HepG2 (cell line): ENCODE measurements around the gene SEMA5B. TPM values are rescaled to one million over a fixed set of nuclear protein-coding genes. Genes with fewer than 3 reads are reported as not detected.

Source experiments
- ATAC-seq: fragments of 200-7000 bp; cut with Tn5 transposase; 3 replicates; pipeline ENCODE4 v1.9.1; 2020; ENCODE audit warnings: mild to moderate bottlenecking, moderate library complexity
- BruUV-seq: library from RNA; stranded (reverse); fragments of 400-500 nt; replicated peaks from 2 replicates; lab custom pipeline; 2021; lab: Mats Ljungman, UMichigan
- CTCF ChIA-PET: fragments of 300-600 bp; formaldehyde crosslinking; extraction: SDS; loops from one replicate; lab custom pipeline; 2021; ENCODE audit warnings: low total read pairs, inconsistent platforms, low intra/inter-chr PET ratio; lab: Yijun Ruan, JAX
- POLR2A ChIA-PET: fragments of 350-600 bp; sonication (Branson Sonifier 250); formaldehyde crosslinking; loops from one replicate; lab custom pipeline; 2020; ENCODE audit warnings: antibody characterized with exemption, inconsistent platforms; lab: Yijun Ruan, JAX
- DNase-seq: peaks from one replicate; pipeline ENCODE4 v3.0.0-alpha.2; 2015; ENCODE audit warnings: low spot score
- FAIRE-seq: peaks from 3 replicates; lab custom pipeline; 2011; peaks lifted over from hg19 to GRCh38; lab: Jason Lieb, UNC
- H2AFZ ChIP-seq: one replicate; pipeline ENCODE4 v1.6.1; 2011; ENCODE audit warnings: low read length, inconsistent platforms
- H3K27ac ChIP-seq: fragments of 300-600 bp; 3 replicates; pipeline ENCODE4 v1.8.0; 2011; ENCODE audit warnings: mixed run types, mild to moderate bottlenecking, mixed read lengths, low read length, inconsistent platforms; ENCODE audit not compliant: insufficient read depth; ENCODE audit errors: extremely low read length
- H3K27me3 ChIP-seq, 2 experiments: fragments of 200-600 bp in 1 of 2; 2 replicates in 1 of 2; 3 replicates in 1 of 2; pipeline versions ENCODE4 v1.6.0 to v1.8.0; 2011; ENCODE audit warnings: low read length in 2 of 2, mild to moderate bottlenecking in 2 of 2, moderate library complexity in 2 of 2, inconsistent platforms in 1 of 2; ENCODE audit not compliant: insufficient read depth in 2 of 2, control insufficient read depth in 1 of 2
- H3K36me3 ChIP-seq, 2 experiments: fragments of 200-600 bp in 1 of 2; replicated peaks in 1 of 2; 2 replicates in 1 of 2; 3 replicates in 1 of 2; pipeline versions ENCODE4 v1.5.1 to v1.8.0; 2011; ENCODE audit warnings: low read length in 2 of 2, inconsistent platforms in 1 of 2; ENCODE audit not compliant: insufficient read depth in 2 of 2, control insufficient read depth in 1 of 2
- H3K4me1 ChIP-seq: 2 replicates; pipeline ENCODE4 v1.5.1; 2012; ENCODE audit warnings: low read length, inconsistent platforms; ENCODE audit not compliant: insufficient read depth
- H3K4me2 ChIP-seq: 2 replicates; pipeline ENCODE4 v1.6.0; 2011; ENCODE audit warnings: low read depth, low read length, inconsistent platforms
- H3K4me3 ChIP-seq, 3 experiments: fragments of 200-600 bp in 1 of 3; sonication (generic), shearing (Covaris generic) in 1 of 3; replicated peaks in 1 of 3; 2 replicates each; pipeline ENCODE4 v1.5.1; 2011 to 2016; ENCODE audit warnings: low read length in 3 of 3, inconsistent platforms in 2 of 3, low read depth in 2 of 3, mild to moderate bottlenecking in 2 of 3, control low read depth in 1 of 3, mixed read lengths in 1 of 3; ENCODE audit not compliant: insufficient read depth in 1 of 3
- H3K79me2 ChIP-seq: one replicate; pipeline ENCODE4 v1.6.1; 2011; ENCODE audit warnings: low read length, inconsistent platforms; ENCODE audit not compliant: insufficient read depth
- H3K9ac ChIP-seq: 2 replicates; pipeline ENCODE4 v1.6.0; 2011; ENCODE audit warnings: mild to moderate bottlenecking, low read depth, low read length, inconsistent platforms; ENCODE audit not compliant: insufficient read depth
- H3K9me3 ChIP-seq: 2 replicates; pipeline ENCODE4 v1.5.1; 2012; ENCODE audit warnings: mild to moderate bottlenecking, low read length
- H4K20me1 ChIP-seq: 2 replicates; pipeline ENCODE4 v1.6.0; 2011; ENCODE audit warnings: inconsistent platforms, mild to moderate bottlenecking, low read length, moderate library complexity; ENCODE audit not compliant: insufficient read depth
- MIXL1 ChIP-seq: IDR thresholded peaks from 2 replicates; pipeline ENCODE4 v1.6.1; 2016
- MTA3 ChIP-seq: sonication (generic); formaldehyde crosslinking; IDR thresholded peaks from 2 replicates; pipeline ENCODE4 v1.4.0; 2020; ENCODE audit warnings: missing genetic modification reagents
- MXD4 ChIP-seq: IDR thresholded peaks from 2 replicates; pipeline ENCODE4 v1.6.1; 2016; ENCODE audit warnings: mild to moderate bottlenecking, missing biosample characterization, missing genetic modification reagents
- REXO4 ChIP-seq: sonication (generic); formaldehyde crosslinking; IDR thresholded peaks from 2 replicates; pipeline ENCODE4 v1.8.0; 2022; ENCODE audit warnings: missing genetic modification reagents, mild to moderate bottlenecking, borderline replicate concordance
- SMARCC2 ChIP-seq: fragments of 450-650 bp; IDR thresholded peaks from 2 replicates; pipeline ENCODE4 v1.6.1; 2017; ENCODE audit warnings: antibody characterized with exemption, mild to moderate bottlenecking
- ZBED4 ChIP-seq: sonication (generic); formaldehyde crosslinking; IDR thresholded peaks from 2 replicates; pipeline ENCODE4 v1.4.0; 2020; ENCODE audit warnings: missing genetic modification reagents, borderline replicate concordance
- ZBTB33 ChIP-seq: sonication (generic); formaldehyde crosslinking; IDR thresholded peaks from 2 replicates; pipeline ENCODE4 v1.4.0; 2020; ENCODE audit warnings: missing genetic modification reagents
- ZMAT5 ChIP-seq: sonication (generic); formaldehyde crosslinking; IDR thresholded peaks from 2 replicates; pipeline ENCODE4 v1.5.0; 2020; ENCODE audit warnings: mild to moderate bottlenecking, low read depth, missing genetic modification reagents, borderline replicate concordance
- ZNF18 ChIP-seq: sonication (generic); formaldehyde crosslinking; IDR thresholded peaks from 2 replicates; pipeline ENCODE4 v1.8.0; 2022; ENCODE audit warnings: mild to moderate bottlenecking, missing genetic modification reagents; ENCODE audit not compliant: insufficient replicate concordance
- ZNF350 ChIP-seq: sonication (generic); formaldehyde crosslinking; IDR thresholded peaks from 2 replicates; pipeline ENCODE4 v1.4.0; 2020; ENCODE audit warnings: mild to moderate bottlenecking, low read depth, missing genetic modification reagents, borderline replicate concordance
- ZNF512 ChIP-seq: sonication (generic); formaldehyde crosslinking; IDR thresholded peaks from 2 replicates; pipeline ENCODE4 v1.4.0; 2020; ENCODE audit warnings: mild to moderate bottlenecking, missing genetic modification reagents
- ZNF737 ChIP-seq: sonication (generic); formaldehyde crosslinking; IDR thresholded peaks from 2 replicates; pipeline ENCODE4 v1.5.0; 2020; ENCODE audit warnings: missing genetic modification reagents, mild to moderate bottlenecking, borderline replicate concordance
- ZNF780A ChIP-seq: sonication (generic); formaldehyde crosslinking; IDR thresholded peaks from 2 replicates; pipeline ENCODE4 v1.8.0; 2022; ENCODE audit warnings: mild to moderate bottlenecking, missing genetic modification reagents, moderate library complexity
- WGBS: methylation state at CpG from one replicate; pipeline ENCODE4 v1.1.6; 2017; ENCODE audit warnings: low lambda C conversion rate; 5-methylcytosine and 5-hydroxymethylcytosine counted together
- in situ Hi-C: cut with HindIII; loops from 2 replicates; pipeline ENCODE4 v1.10.0; 2017; ENCODE audit warnings: low pct_unique_long_range_greater_than_20kb; ENCODE audit not compliant: extremely low pct_ligation_motif_present
- intact Hi-C: fragments of 100-400 bp; cut with micrococcal nuclease; formaldehyde crosslinking; loops from one replicate; pipeline ENCODE4 v1.10.0; 2022; ENCODE audit not compliant: unreplicated experiment
- polyA plus RNA-seq, 8 experiments: library from polyadenylated mRNA; depleted of rRNA in 3 of 8; stranded (reverse) in 7 of 8; unstranded in 1 of 8; fragments of >200 nt; fragmentation: Illumina TruSeq in 4 of 8; extraction: Trizol in 4 of 8; gene quantifications; 2 replicates each; pipeline versions ENCODE4 v1.2.1 to v1.2.3, GENCODE V29; 2011 to 2016; ENCODE audit warnings: low read depth in 4 of 8, missing spikeins in 1 of 8, mixed read lengths in 1 of 8; ENCODE audit not compliant: insufficient read depth in 1 of 8
- total RNA-seq, 5 experiments: library from RNA; depleted of rRNA; stranded (reverse); fragments of >200 nt; fragmentation: Illumina TruSeq; extraction: Trizol; gene quantifications; 2 replicates each; pipeline ENCODE4 v1.2.3, GENCODE V29; 2016; ENCODE audit warnings: low read depth in 1 of 5

SEMA5B gene
- total and polyA plus RNA-seq, 2 of the 13 experiments (the other 11 are each of a cell fraction or from before 2014, with no cell fraction given): not detected

- ATAC-seq: no peak
- intact Hi-C loops: no loop called here
- peaks cover 1 to 11% of the 10 kb centered on the region in 2 experiments; a peak in 4 of 5 replicates for H3K36me3 ChIP-seq
- no peak overlapping the region for H3K9ac ChIP-seq
- no peak overlapping the region for H3K27ac ChIP-seq
- TF ChIP-seq SMARCC2: no peak
- no peak for TF ChIP-seq ZNF512 (CRISPR knock-in tag)
- no peak for TF ChIP-seq MIXL1 (CRISPR knock-in tag)
- TF ChIP-seq ZNF780A (CRISPR knock-in tag): no peak
- TF ChIP-seq ZNF350 (CRISPR knock-in tag): no peak
- no peak for TF ChIP-seq ZBED4 (CRISPR knock-in tag)
- TF ChIP-seq MXD4 (CRISPR knock-in tag): no peak
- TF ChIP-seq ZNF737: no peak
- no peak for TF ChIP-seq MTA3
- no peak for TF ChIP-seq ZBTB33 (CRISPR knock-in tag)
- TF ChIP-seq ZMAT5: no peak
- no peak for TF ChIP-seq ZNF18
- no peak for TF ChIP-seq REXO4 (CRISPR knock-in tag)
- TF ChIP-seq, all 625 proteins: peak for 0
- Histone ChIP-seq H3K79me2 (peaks cover 99% of the 10 kb centered on the region), H3K4me1 (peaks cover 49% of the 10 kb centered on the region), H3K9me3 (no peaks in the 10 kb centered on the region), H2AFZ (no peak overlapping the region), H3K4me2 (no peak overlapping the region), H4K20me1 (peaks cover 73% of the 10 kb centered on the region), H3K4me3 (no peak overlapping the region), H3K27me3 (no peaks in the 10 kb centered on the region; a peak in 1 of 5 replicates)
- no peak for DNase-seq
- in situ Hi-C loops: no loop called here
- ChIA-PET CTCF (no interaction called here), POLR2A (no interaction called here)
- FAIRE-seq: no peak
- 100% methylated on average over 1 of the region's 1 CpG for WGBS
- no TSS peak for BruUV-seq
These were observed 45.0 kb upstream of the SEMA5B start for GRCh38 chr3:123072564-123072963.
